Measurements from ENCODE around the gene HEXA.

Gene HEXA

DNA sequence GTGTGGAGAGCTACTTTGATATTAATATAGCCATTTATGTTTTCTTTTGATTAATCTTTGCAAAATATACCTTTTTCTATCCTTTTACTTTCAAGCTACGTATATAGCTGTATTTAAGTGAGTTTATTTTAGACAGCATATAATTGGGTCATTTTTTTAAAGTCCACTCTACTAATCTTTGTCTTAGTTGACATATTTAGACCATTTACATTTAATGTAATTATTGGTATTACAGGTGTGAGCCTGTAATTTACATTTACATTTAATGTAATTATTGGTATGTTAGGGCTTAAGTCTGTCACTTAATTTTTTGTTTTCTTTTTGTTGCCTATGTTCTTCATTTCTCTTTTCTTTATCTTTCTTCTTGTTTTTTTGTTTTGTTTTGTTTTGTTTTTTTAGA, 52.1 kb downstream of the HEXA start:
- Histone ChIP-seq H3K9me3 (ENCODE audit: low read depth, low read length) (no peaks in the 10 kb centered on the region), H3K27ac (no peak overlapping the region), H3K4me3 (no peak overlapping the region), H3K9ac (ENCODE audit: insufficient read length) (no peak overlapping the region), H3K36me3 (ENCODE audit: insufficient read depth, low read length) (no peaks in the 10 kb centered on the region)
- no peak for TF ChIP-seq FOXP2 (optimal IDR thresholded peaks at IDR 0.05; ENCODE audit: control extremely low read depth, extremely low read length, insufficient read depth)
- TF ChIP-seq POLR2AphosphoS5 (IDR thresholded peaks at IDR 0.05; ENCODE audit: borderline replicate concordance, low read depth, low read length), result no peak
- no peak for TF ChIP-seq EZH2 (IDR thresholded peaks at IDR 0.05)
- no peak for DNase-seq (ENCODE audit: low read depth, low spot score)

DNA sequence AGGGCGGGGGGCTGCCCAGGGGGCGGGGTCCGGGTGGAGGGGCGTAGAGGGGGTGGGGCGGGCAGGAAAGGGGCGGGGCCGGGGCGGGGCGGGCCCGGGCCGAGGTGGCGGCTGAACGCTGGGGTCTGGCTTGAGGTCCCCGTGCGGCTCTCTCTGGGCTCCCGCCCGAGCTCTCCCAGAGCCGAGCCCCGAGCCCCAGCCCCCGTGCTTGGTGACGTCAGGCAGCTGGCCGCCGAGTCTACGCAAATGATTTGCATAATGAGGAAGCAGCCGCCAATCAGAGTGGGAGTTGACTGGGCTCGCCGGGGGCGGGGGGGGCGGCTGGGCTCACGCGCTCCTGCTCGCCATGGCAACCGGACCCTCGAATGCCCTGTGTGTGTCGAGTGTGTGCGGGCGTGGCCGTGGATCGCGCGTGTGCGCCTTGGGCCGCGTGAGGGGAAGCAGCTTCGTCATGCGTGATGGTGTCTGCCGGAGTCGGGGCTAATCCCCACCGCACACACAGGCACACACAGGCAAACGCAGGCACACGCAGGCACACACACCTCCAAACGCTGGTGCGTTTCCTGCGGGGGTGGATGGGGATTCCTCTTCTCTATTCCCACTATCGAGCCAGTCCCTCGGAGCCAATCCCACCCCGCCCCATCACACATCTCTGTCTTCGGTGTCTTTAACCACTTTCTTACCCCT, 55.7 kb downstream of the HEXA start, which contains the start of gene CELF6:
Gene CELF6, minus strand, starts transcription at position 173 of the 687 bp plus-strand sequence. CDS start 283 bp downstream, outside the sequence.
- no peaks in the 10 kb centered on the region for H3K9me3 ChIP-seq (ENCODE audit: low read depth, low read length)
- H3K9ac ChIP-seq (ENCODE audit: insufficient read length), result no peak within 1 kb of the TSS
- H3K27ac ChIP-seq, result no peak within 1 kb of the TSS
- TF ChIP-seq FOXP2 (optimal IDR thresholded peaks at IDR 0.05; ENCODE audit: control extremely low read depth, extremely low read length, insufficient read depth) (no peak), EZH2 (IDR thresholded peaks at IDR 0.05) (no peak), POLR2AphosphoS5 (IDR thresholded peaks at IDR 0.05; ENCODE audit: borderline replicate concordance, low read depth, low read length) (no peak)
- no peak for DNase-seq (ENCODE audit: low read depth, low spot score)
- H3K36me3 ChIP-seq (ENCODE audit: insufficient read depth, low read length), result no peaks in the 10 kb centered on the region
- peak within 1 kb of the TSS; percentile 81 for H3K4me3 ChIP-seq

DNA sequence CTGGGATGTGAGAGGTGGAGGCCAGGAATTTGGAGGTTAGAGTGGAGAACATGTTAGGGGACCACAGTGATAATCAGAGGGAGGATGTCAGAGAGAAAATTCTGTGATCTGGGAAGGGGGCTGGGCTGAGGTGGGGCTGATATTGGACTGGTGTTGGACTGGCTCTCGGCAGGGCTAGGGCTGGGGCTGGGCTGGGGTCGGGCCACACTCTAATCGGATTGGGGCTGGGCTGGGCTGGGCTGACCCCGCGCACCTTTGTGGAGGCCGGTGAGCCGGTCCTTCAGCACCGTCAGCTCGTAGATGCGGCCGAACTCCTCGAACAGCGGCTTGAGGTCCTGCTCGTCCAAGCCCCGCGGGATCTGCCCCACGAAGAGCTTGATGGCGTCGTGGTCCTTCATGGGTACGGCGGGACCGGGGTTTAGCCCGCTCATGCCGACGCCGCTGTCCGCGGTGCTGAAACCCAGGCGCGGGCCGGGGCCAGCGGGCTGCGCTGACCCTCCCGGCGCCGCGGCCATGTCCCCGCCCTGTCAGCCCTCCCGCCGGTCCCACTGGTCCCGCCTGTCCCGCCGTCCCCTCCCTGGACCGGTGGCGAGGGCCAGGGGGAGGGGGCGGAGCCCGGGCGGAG, 56.3 kb downstream of the HEXA start:
- H3K4me3 ChIP-seq, result no peak overlapping the region; the same call in 1 of the 2 replicates
- H3K9me3 ChIP-seq (ENCODE audit: low read depth, low read length), result no peaks in the 10 kb centered on the region
- H3K9ac ChIP-seq (ENCODE audit: insufficient read length), result no peak overlapping the region
- H3K36me3 ChIP-seq (ENCODE audit: insufficient read depth, low read length), result no peaks in the 10 kb centered on the region
- TF ChIP-seq POLR2AphosphoS5 (IDR thresholded peaks at IDR 0.05; ENCODE audit: borderline replicate concordance, low read depth, low read length), result no peak
- TF ChIP-seq EZH2 (IDR thresholded peaks at IDR 0.05), result no peak
- TF ChIP-seq FOXP2 (optimal IDR thresholded peaks at IDR 0.05; ENCODE audit: control extremely low read depth, extremely low read length, insufficient read depth), result no peak
- H3K27ac ChIP-seq, result no peak overlapping the region
- no peak for DNase-seq (ENCODE audit: low read depth, low spot score)

DNA sequence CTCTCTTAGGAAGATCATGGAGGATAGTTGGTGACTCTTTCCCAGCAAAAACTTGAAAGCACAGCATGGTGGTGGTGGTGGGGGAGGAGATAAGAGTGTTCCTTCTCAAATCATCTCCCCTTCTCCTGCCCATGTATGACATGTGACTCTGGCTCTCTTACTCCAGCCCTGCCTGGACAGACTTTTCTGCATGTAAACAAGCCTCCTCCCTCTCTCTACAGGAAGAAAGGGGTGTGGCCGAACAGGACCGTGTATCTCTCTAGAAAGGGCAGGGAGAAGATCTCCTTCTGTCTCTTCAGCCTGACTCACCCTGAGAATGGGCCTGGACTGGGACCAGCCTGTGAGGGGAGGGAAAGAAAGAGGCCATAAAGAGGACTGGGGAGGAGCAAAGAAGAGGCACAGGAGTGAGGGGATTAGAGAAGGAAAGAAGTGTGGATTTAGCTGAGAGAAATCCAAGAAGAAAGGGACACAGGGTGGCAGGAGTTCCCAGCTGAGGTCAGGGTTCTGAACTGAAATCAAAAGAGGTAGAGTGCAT, 57.3 kb downstream of the HEXA start:
- TF ChIP-seq EZH2 (IDR thresholded peaks at IDR 0.05) (no peak), FOXP2 (optimal IDR thresholded peaks at IDR 0.05; ENCODE audit: control extremely low read depth, extremely low read length, insufficient read depth) (no peak)
- H3K36me3 ChIP-seq (ENCODE audit: insufficient read depth, low read length), result no peaks in the 10 kb centered on the region

DNA sequence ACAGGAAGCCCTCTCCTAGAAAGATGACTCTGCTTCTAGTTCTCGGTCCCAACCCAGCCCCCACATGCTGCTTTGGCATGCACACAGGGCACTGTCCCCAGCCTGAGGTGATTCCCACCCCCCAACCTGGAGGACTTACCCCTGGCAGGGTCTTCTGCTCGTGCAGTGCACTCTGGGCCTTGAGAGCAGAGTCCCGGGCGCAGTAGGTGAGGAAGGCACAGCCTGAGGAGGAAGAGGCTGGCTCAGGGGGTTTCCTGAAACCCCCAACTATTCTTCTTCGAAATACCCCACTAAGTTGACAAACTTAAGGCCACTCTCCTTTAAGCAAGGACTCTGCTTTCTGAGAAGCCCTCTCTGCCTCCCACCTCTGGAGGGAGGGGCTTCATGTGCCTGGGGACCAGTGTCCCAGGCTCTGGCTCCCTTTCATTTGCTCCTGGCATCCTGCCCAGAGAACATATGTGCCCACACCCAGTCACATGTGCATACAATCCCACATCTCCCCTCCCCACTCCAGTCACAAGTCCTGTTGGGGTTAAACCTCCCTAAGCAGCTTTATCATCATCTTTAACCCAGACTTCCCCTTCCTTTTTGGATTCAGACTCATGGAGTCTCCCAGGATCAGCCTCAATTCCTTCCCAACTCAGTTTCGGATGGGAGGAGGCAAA, 60.0 kb downstream of the HEXA start:
- TF ChIP-seq EZH2 (IDR thresholded peaks at IDR 0.05) (no peak), FOXP2 (optimal IDR thresholded peaks at IDR 0.05; ENCODE audit: control extremely low read depth, extremely low read length, insufficient read depth) (no peak), POLR2AphosphoS5 (IDR thresholded peaks at IDR 0.05; ENCODE audit: borderline replicate concordance, low read depth, low read length) (no peak)
- Histone ChIP-seq H3K4me3 (no peak overlapping the region), H3K27ac (no peak overlapping the region), H3K36me3 (ENCODE audit: insufficient read depth, low read length) (no peaks in the 10 kb centered on the region), H3K9ac (ENCODE audit: insufficient read length) (no peak overlapping the region), H3K9me3 (ENCODE audit: low read depth, low read length) (no peaks in the 10 kb centered on the region)
- DNase-seq (ENCODE audit: low read depth, low spot score), result no peak

More for the DNA sequence above, 57.3 kb downstream of the HEXA start:
- no peaks in the 10 kb centered on the region for H3K9me3 ChIP-seq (ENCODE audit: low read depth, low read length)
- no peak for DNase-seq (ENCODE audit: low read depth, low spot score)
- no peak overlapping the region for H3K9ac ChIP-seq (ENCODE audit: insufficient read length)
- no peak overlapping the region for H3K4me3 ChIP-seq
- no peak overlapping the region for H3K27ac ChIP-seq

DNA sequence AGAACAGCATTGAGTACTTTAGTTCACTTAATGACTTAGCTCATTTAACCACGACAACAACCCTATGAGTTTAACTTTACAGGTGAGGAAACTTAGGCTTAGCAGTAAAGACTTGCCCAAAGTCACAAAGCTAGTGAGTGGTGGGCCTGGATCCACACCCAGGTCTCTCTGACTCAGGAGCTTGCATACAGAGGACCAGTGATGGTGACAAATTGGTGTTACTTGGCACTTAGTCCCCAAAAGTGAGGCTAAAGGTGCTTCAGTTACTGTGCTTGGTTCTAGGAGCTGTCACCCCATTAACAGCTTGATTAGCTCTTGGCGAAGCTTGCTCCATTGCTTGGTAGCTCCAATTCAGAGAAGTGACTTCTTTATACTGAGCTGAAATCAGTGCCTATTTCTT, 61.9 kb downstream of the HEXA start:
- H3K9ac ChIP-seq (ENCODE audit: insufficient read length), result no peak overlapping the region
- DNase-seq (ENCODE audit: low read depth, low spot score), result no peak
- TF ChIP-seq POLR2AphosphoS5 (IDR thresholded peaks at IDR 0.05; ENCODE audit: borderline replicate concordance, low read depth, low read length) (no peak), FOXP2 (optimal IDR thresholded peaks at IDR 0.05; ENCODE audit: control extremely low read depth, extremely low read length, insufficient read depth) (no peak), EZH2 (IDR thresholded peaks at IDR 0.05) (no peak)
- H3K9me3 ChIP-seq (ENCODE audit: low read depth, low read length), result no peaks in the 10 kb centered on the region
- no peak overlapping the region for H3K4me3 ChIP-seq
- H3K36me3 ChIP-seq (ENCODE audit: insufficient read depth, low read length), result no peaks in the 10 kb centered on the region
- no peak overlapping the region for H3K27ac ChIP-seq

DNA sequence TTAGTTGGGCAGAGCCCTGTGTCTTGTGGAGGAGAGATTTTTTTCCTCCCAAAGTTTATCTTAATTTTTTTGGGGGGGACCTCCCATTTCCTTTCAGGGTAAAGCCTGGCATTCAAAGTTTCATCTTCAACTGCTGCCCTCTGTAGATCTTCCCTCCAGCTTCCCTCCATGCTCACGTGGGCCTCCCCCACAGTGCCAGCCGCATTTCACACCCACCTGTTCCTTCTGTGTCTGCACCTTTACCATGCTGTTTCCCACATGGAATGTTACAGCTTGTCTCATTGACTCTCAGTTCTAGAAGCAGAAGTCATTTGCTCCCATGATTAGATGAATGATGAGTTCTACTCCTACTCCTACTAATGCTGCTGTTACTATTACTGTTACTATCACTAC, 62.4 kb downstream of the HEXA start:
- H3K9ac ChIP-seq (ENCODE audit: insufficient read length), result no peak overlapping the region
- no peaks in the 10 kb centered on the region for H3K36me3 ChIP-seq (ENCODE audit: insufficient read depth, low read length)
- DNase-seq (ENCODE audit: low read depth, low spot score), result no peak
- H3K9me3 ChIP-seq (ENCODE audit: low read depth, low read length), result no peaks in the 10 kb centered on the region
- no peak for TF ChIP-seq FOXP2 (optimal IDR thresholded peaks at IDR 0.05; ENCODE audit: control extremely low read depth, extremely low read length, insufficient read depth)
- TF ChIP-seq POLR2AphosphoS5 (IDR thresholded peaks at IDR 0.05; ENCODE audit: borderline replicate concordance, low read depth, low read length), result no peak
- TF ChIP-seq EZH2 (IDR thresholded peaks at IDR 0.05), result no peak
- no peak overlapping the region for H3K4me3 ChIP-seq
- no peak overlapping the region for H3K27ac ChIP-seq

Measured in SK-N-MC (cell line).